Lower leg skin (tissue), 3 donors: ENCODE measurements around the gene CCDC15.

Source experiments
- CTCF ChIP-seq, 3 donors: fragments of 450-650 bp; IDR thresholded peaks; one replicate each; pipeline ENCODE4 v1.5.1; 2016; ENCODE audit warnings: antibody characterized with exemption in 3 of 3, mild to moderate bottlenecking in 3 of 3, moderate library complexity in 2 of 3
- POLR2A ChIP-seq, 2 donors: fragments of 450-650 bp; IDR thresholded peaks; one replicate each; pipeline ENCODE4 v1.6.1; 2016 to 2017; ENCODE audit warnings: antibody characterized with exemption in 2 of 2, mild to moderate bottlenecking in 1 of 2, moderate library complexity in 1 of 2

- TF ChIP-seq POLR2A (IDR thresholded peaks at IDR 0.05) (no peak), CTCF (IDR thresholded peaks at IDR 0.05) (no peak)
These were observed 7.3 kb upstream of the CCDC15 start for GRCh38 chr11:124946735-124947141.
